ENCODE results near the gene PAX6.

DNA sequence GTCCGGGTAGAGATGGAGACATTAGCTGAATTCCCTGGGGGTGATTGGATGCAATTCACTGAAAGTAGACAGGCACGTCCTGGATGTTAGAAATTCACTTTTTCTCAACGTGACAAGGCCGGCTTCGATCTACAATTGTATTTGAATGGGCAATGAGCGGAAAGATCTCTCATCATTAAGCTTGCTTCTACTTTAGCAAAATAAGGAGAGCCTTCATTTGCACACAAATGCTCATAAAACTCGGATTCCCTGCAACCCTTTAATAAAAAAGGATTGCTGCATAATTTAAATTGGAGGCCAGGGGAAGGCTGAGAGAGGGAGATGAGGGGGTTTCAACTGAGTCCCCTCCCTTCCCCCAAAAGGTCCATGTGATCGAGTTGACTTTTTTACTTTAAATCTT is 10.6 kb upstream of the PAX6 start:
- TF ChIP-seq POLR2AphosphoS5 (IDR thresholded peaks at IDR 0.05) (no peak), EP300 (IDR thresholded peaks at IDR 0.05; ENCODE audit: low read depth) (no peak)

All from transverse colon (tissue), 3 donors.